CD4-positive, alpha-beta T cell (primary cell): Measurements from ENCODE around the gene INPP4B. TPM values are rescaled to one million over a fixed set of nuclear protein-coding genes. Genes with fewer than 3 reads are reported as not detected.
A peak's percentile ranks its signal among the peaks of the same experiment; 100 is the strongest.

ENCODE experiments used
- ATAC-seq: fragments of 200-7000 bp; cut with Tn5 transposase; one replicate; pipeline ENCODE4 v1.10.0; 2022; ENCODE audit warnings: mild to moderate bottlenecking; ENCODE audit not compliant: poor library complexity
- CTCF ChIA-PET: fragments of 350-600 bp; sonication (Branson Sonifier 250); formaldehyde crosslinking; loops from one replicate; lab custom pipeline; 2021; ENCODE audit warnings: antibody characterized with exemption, inconsistent platforms; lab: Charles Lee
- POLR2A ChIA-PET: fragments of 350-600 bp; sonication (Branson Sonifier 250); formaldehyde crosslinking; loops from one replicate; lab custom pipeline; 2021; ENCODE audit warnings: antibody characterized with exemption, inconsistent platforms; lab: Charles Lee
- DNase-seq, 14 experiments: peaks; one replicate each; pipeline ENCODE4 v3.0.0-alpha.2; 2013 to 2020; ENCODE audit warnings: mixed read lengths in 2 of 14
- H3K27ac ChIP-seq, 2 donors: one replicate each; pipeline versions ENCODE4 v1.5.1 to v1.7.0; 2013; ENCODE audit warnings: low read length in 2 of 2, low read depth in 1 of 2, mild to moderate bottlenecking in 1 of 2
- H3K27me3 ChIP-seq, 2 experiments: 1 replicate in 1 of 2; 2 replicates in 1 of 2; pipeline versions ENCODE4 v1.6.1 to v1.7.0; 2013; ENCODE audit warnings: low read length in 2 of 2, control low read depth in 1 of 2, mild to moderate bottlenecking in 1 of 2, moderate library complexity in 1 of 2; ENCODE audit not compliant: insufficient read depth in 2 of 2, control insufficient read depth in 1 of 2
- H3K36me3 ChIP-seq: one replicate; pipeline ENCODE4 v1.6.1; 2013; ENCODE audit warnings: low read length, control low read depth; ENCODE audit not compliant: insufficient read depth
- H3K4me1 ChIP-seq: one replicate; pipeline ENCODE4 v1.6.1; 2013; ENCODE audit warnings: low read length, control low read depth; ENCODE audit not compliant: insufficient read depth
- H3K4me3 ChIP-seq: one replicate; pipeline ENCODE4 v1.5.1; 2013; ENCODE audit warnings: mild to moderate bottlenecking, low read length, moderate library complexity
- H3K9me3 ChIP-seq, 2 experiments: 1 replicate in 1 of 2; 2 replicates in 1 of 2; pipeline versions ENCODE4 v1.6.1 to v1.7.0; 2013; ENCODE audit warnings: low read length in 2 of 2, mild to moderate bottlenecking in 2 of 2, control low read depth in 1 of 2, moderate library complexity in 1 of 2; ENCODE audit not compliant: control insufficient read depth in 1 of 2, insufficient read depth in 1 of 2
- H3K27ac Mint-ChIP-seq: one replicate; pipeline ENCODE4 v1.8.0; 2020; ENCODE audit warnings: mixed read lengths
- H3K27me3 Mint-ChIP-seq: one replicate; pipeline ENCODE4 v1.8.0; 2021; ENCODE audit warnings: mixed read lengths
- H3K36me3 Mint-ChIP-seq: one replicate; pipeline ENCODE4 v1.8.0; 2021; ENCODE audit warnings: low read depth, mixed read lengths
- H3K4me1 Mint-ChIP-seq: one replicate; pipeline ENCODE4 v1.8.0; 2021; ENCODE audit warnings: low read depth, mixed read lengths
- H3K4me3 Mint-ChIP-seq: one replicate; pipeline ENCODE4 v1.8.0; 2020; ENCODE audit warnings: mild to moderate bottlenecking, mixed read lengths
- H3K9me3 Mint-ChIP-seq: one replicate; pipeline ENCODE4 v1.8.0; 2020; ENCODE audit warnings: mixed read lengths
- CTCF ChIP-seq: fragments of 200-600 bp; IDR thresholded peaks from one replicate; pipeline ENCODE4 v1.8.0; 2022; ENCODE audit warnings: antibody characterized with exemption, mild to moderate bottlenecking
- intact Hi-C, 2 experiments: fragments of 100-400 bp; cut with DNase I in 1 of 2; cut with micrococcal nuclease in 1 of 2; formaldehyde crosslinking; loops; one replicate each; pipeline versions ENCODE4 v1.15.1 to v1.9.0; 2023 to 2025; cut with DNase I, micrococcal nuclease
- total RNA-seq, 174 experiments: library from RNA in 2 of 174; stranded (reverse) in 2 of 174; gene quantifications; one replicate each; pipeline ENCODE4 v1.2.3 and lab custom pipeline; 2021 to 2026

INPP4B gene
- total RNA-seq, 2 experiments from 2014 or later, result 50.7 to 53.8 TPM

- H3K27ac Mint-ChIP-seq, result peak overlapping the region; percentile 45
- H3K4me3 Mint-ChIP-seq, result no peak overlapping the region
- H3K4me1 Mint-ChIP-seq, result peaks cover 44% of the 10 kb centered on the region
Measured at GRCh38 chr4:142142366-142143054, 703.6 kb downstream of the INPP4B start.

GRCh38 chr4:142141224-142141623, 704.9 kb downstream of the INPP4B start:
- POLR2A ChIA-PET, result no interaction called here
- Mint-ChIP-seq H3K36me3 (peaks cover 76% of the 10 kb centered on the region), H3K9me3 (no peaks in the 10 kb centered on the region), H3K4me3 (no peak overlapping the region), H3K4me1 (peaks cover 44% of the 10 kb centered on the region), H3K27ac (peak overlapping the region; percentile 74), H3K27me3 (no peaks in the 10 kb centered on the region)
- TF ChIP-seq CTCF, result no peak
- Histone ChIP-seq H3K4me1 (no peaks in the 10 kb centered on the region), H3K27ac (no peak overlapping the region), H3K9me3 (no peaks in the 10 kb centered on the region), H3K27me3 (no peaks in the 10 kb centered on the region), H3K4me3 (no peak overlapping the region), H3K36me3 (peaks cover 41% of the 10 kb centered on the region)
- DNase-seq, result no peak
- CTCF ChIA-PET, result interaction anchor here (1.4 kb wide), 1 partner anchor 16 kb away, joined by 4 read pairs; no protein-coding TSS in a partner anchor
- intact Hi-C loops, result no loop called here
- no peak for ATAC-seq

More at GRCh38 chr4:142142366-142143054, 703.6 kb downstream of the INPP4B start:
- no peaks in the 10 kb centered on the region for H3K27me3 ChIP-seq
- H3K4me3 ChIP-seq, result no peak overlapping the region
- DNase-seq, result no peak
- no peaks in the 10 kb centered on the region for H3K27me3 Mint-ChIP-seq
- no peaks in the 10 kb centered on the region for H3K9me3 Mint-ChIP-seq
- ATAC-seq, result no peak
- no peak overlapping the region for H3K27ac ChIP-seq
- H3K9me3 ChIP-seq, result no peaks in the 10 kb centered on the region
- intact Hi-C loops, result no loop called here
- CTCF ChIA-PET, result no interaction called here
- TF ChIP-seq CTCF, result no peak
- H3K4me1 ChIP-seq, result no peaks in the 10 kb centered on the region
- POLR2A ChIA-PET, result no interaction called here
- H3K36me3 ChIP-seq, result peaks cover 45% of the 10 kb centered on the region
- peaks cover 79% of the 10 kb centered on the region for H3K36me3 Mint-ChIP-seq

- Histone ChIP-seq H3K9me3 (no peaks in the 10 kb centered on the region), H3K4me1 (peaks cover 8% of the 10 kb centered on the region), H3K27ac (peak overlapping the region in 1 of 2 donors; percentile 10), H3K36me3 (peaks cover 13% of the 10 kb centered on the region), H3K27me3 (no peaks in the 10 kb centered on the region), H3K4me3 (no peak overlapping the region)
- no peaks in the 10 kb centered on the region for H3K27me3 Mint-ChIP-seq
- no peak overlapping the region for H3K27ac Mint-ChIP-seq
- CTCF ChIA-PET, result no interaction called here
- H3K4me3 Mint-ChIP-seq, result no peak overlapping the region
- intact Hi-C loops, result no loop called here
- no peak for TF ChIP-seq CTCF
- H3K36me3 Mint-ChIP-seq, result peaks cover 28% of the 10 kb centered on the region
- no peaks in the 10 kb centered on the region for H3K9me3 Mint-ChIP-seq
- POLR2A ChIA-PET, result interaction anchor here (0.5 kb wide), 1 partner anchor 274 kb away, joined by 3 read pairs; no protein-coding TSS in a partner anchor
- ATAC-seq (no peak), DNase-seq (no peak)
- peaks cover 33% of the 10 kb centered on the region for H3K4me1 Mint-ChIP-seq
Measured at GRCh38 chr4:142130666-142131065, 715.4 kb downstream of the INPP4B start.
